Aorta (tissue), 5 donors: Measurements from ENCODE around the gene VAV3. TPM values are rescaled to one million over a fixed set of nuclear protein-coding genes. Genes with fewer than 3 reads are reported as not detected.
A peak's percentile ranks its signal among the peaks of the same experiment; 100 is the strongest.

Source experiments
- ATAC-seq: fragments of 200-7000 bp; cut with Tn5 transposase; one replicate; pipeline ENCODE4 v1.9.1; 2022; ENCODE audit warnings: moderate library complexity; ENCODE audit not compliant: low FRiP score
- DNase-seq, 2 donors: peaks; one replicate each; pipeline ENCODE4 v3.0.0-alpha.2; 2020
- H3K27ac ChIP-seq, 2 donors: one replicate each; pipeline ENCODE4 v1.5.1; 2013; ENCODE audit warnings: low read length in 2 of 2, mild to moderate bottlenecking in 2 of 2, moderate library complexity in 2 of 2, control low read depth in 1 of 2, inconsistent platforms in 1 of 2, low read depth in 1 of 2
- H3K27me3 ChIP-seq, 2 donors: one replicate each; pipeline ENCODE4 v1.6.1; 2013; ENCODE audit warnings: control low read depth in 1 of 2, low read length in 1 of 2, mild to moderate bottlenecking in 1 of 2, moderate library complexity in 1 of 2; ENCODE audit not compliant: insufficient read depth in 2 of 2, control insufficient read depth in 1 of 2
- H3K36me3 ChIP-seq, 2 donors: one replicate each; pipeline ENCODE4 v1.6.1; 2013; ENCODE audit warnings: control low read depth in 1 of 2, low read length in 1 of 2, mild to moderate bottlenecking in 1 of 2; ENCODE audit not compliant: insufficient read depth in 2 of 2, control insufficient read depth in 1 of 2
- H3K4me1 ChIP-seq, 2 donors: one replicate each; pipeline ENCODE4 v1.6.1; 2013; ENCODE audit warnings: low read length in 2 of 2, control low read depth in 1 of 2, mild to moderate bottlenecking in 1 of 2, moderate library complexity in 1 of 2; ENCODE audit not compliant: insufficient read depth in 2 of 2, control insufficient read depth in 1 of 2
- H3K4me3 ChIP-seq, 2 donors: one replicate each; pipeline ENCODE4 v1.5.1; 2013; ENCODE audit warnings: low read length in 2 of 2, control low read depth in 1 of 2, mild to moderate bottlenecking in 1 of 2
- H3K9me3 ChIP-seq: one replicate; pipeline ENCODE4 v1.6.1; 2013; ENCODE audit warnings: mild to moderate bottlenecking, low read length; ENCODE audit not compliant: control insufficient read depth
- WGBS, 2 donors: extraction: QIAGEN DNeasy Blood & Tissue Kit; methylation state at CpG; one replicate each; pipeline ENCODE4 v1.1.7; 2013; 5-methylcytosine and 5-hydroxymethylcytosine counted together
- intact Hi-C, 2 donors: fragments of 100-400 bp; cut with DNase I; formaldehyde crosslinking; loops; one replicate each; pipeline versions ENCODE4 v1.14.2 to v1.15.0; 2022
- polyA plus RNA-seq, 2 donors: library from polyadenylated mRNA; stranded (reverse); fragments of 200-250 nt; gene quantifications; one replicate each; pipeline ENCODE4 v1.2.3, GENCODE V29; 2013
- total RNA-seq, 2 donors: library from RNA; stranded (reverse); fragmentation: NEBNext Ultra II Directional; extraction: Animal tissue kit (Norgen Biotek cat#: 25700); gene quantifications; one replicate each; pipeline ENCODE4 v1.2.1, GENCODE V29; 2021
- donor health status: healthy with polysubstance abuse.
- donor health status: Bipolar disorder and iron deficiency.
- donor health status: DM: no; HTN: no; CAD: no.
- donor health status: DM: no; HTN: no; CAD: no.
- donor health status: DM: yes; HTN: yes; CAD: no.

The VAV3 gene
- total and polyA plus RNA-seq, 4 donors, result 0.33 to 8.8 (median 4.7) TPM

GRCh38 chr1:107767156-107767582 lies 197.8 kb downstream of the VAV3 start:
- H3K27ac ChIP-seq, result no peak overlapping the region
- H3K4me1 ChIP-seq, result no peaks in the 10 kb centered on the region
- no peak overlapping the region for H3K4me3 ChIP-seq
- no peaks in the 10 kb centered on the region for H3K27me3 ChIP-seq
- no peaks in the 10 kb centered on the region for H3K9me3 ChIP-seq
- no peak for DNase-seq
- H3K36me3 ChIP-seq, result no peaks in the 10 kb centered on the region
- ATAC-seq, result no peak
- intact Hi-C loops, result no loop called here
- WGBS, 2 donors, result 22 to 25% methylated on average over 3 of the region's 3 CpGs

- DNase-seq (no peak), ATAC-seq (no peak)
- Histone ChIP-seq H3K4me1 (no peaks in the 10 kb centered on the region), H3K36me3 (no peaks in the 10 kb centered on the region), H3K4me3 (no peak overlapping the region), H3K27me3 (no peaks in the 10 kb centered on the region), H3K27ac (no peak overlapping the region), H3K9me3 (no peaks in the 10 kb centered on the region)
- intact Hi-C loops, result no loop called here
- WGBS, 2 donors, result 0 to 33% methylated on average over 1 of the region's 1 CpG
Observed at GRCh38 chr1:107766533-107766932, 198.4 kb downstream of the VAV3 start.

GRCh38 chr1:107762751-107763390 lies 202.1 kb downstream of the VAV3 start:
- no peak for ATAC-seq
- no peak overlapping the region for H3K27ac ChIP-seq
- WGBS, 2 donors, result 64 to 80% methylated on average over 6 of the region's 6 CpGs

GRCh38 chr1:107760065-107760464 lies 204.9 kb downstream of the VAV3 start:
- H3K4me1 ChIP-seq, result no peaks in the 10 kb centered on the region

More at GRCh38 chr1:107762751-107763390, 202.1 kb downstream of the VAV3 start:
- intact Hi-C loops, result no loop called here
- Histone ChIP-seq H3K27me3 (no peaks in the 10 kb centered on the region), H3K9me3 (no peaks in the 10 kb centered on the region), H3K4me1 (no peaks in the 10 kb centered on the region), H3K36me3 (no peaks in the 10 kb centered on the region), H3K4me3 (no peak overlapping the region)
- DNase-seq, result no peak

GRCh38 chr1:107750364-107750959 lies 214.5 kb downstream of the VAV3 start:
- Histone ChIP-seq H3K4me3 (no peak overlapping the region), H3K27me3 (no peaks in the 10 kb centered on the region), H3K4me1 (no peaks in the 10 kb centered on the region), H3K27ac (no peak overlapping the region), H3K9me3 (no peaks in the 10 kb centered on the region), H3K36me3 (no peaks in the 10 kb centered on the region)
- peak in 1 of 2 donors; percentile 59 for DNase-seq
- WGBS, 2 donors, result 22 to 24% methylated on average over 6 of the region's 6 CpGs
- no peak for ATAC-seq
- intact Hi-C loops, result loop anchor here in 1 of 2 donors (5.0 kb wide), 1 partner anchor 1168 kb away; no protein-coding TSS in a partner anchor

More at GRCh38 chr1:107760065-107760464, 204.9 kb downstream of the VAV3 start:
- WGBS, 2 donors, result 66 to 78% methylated on average over 3 of the region's 3 CpGs
- intact Hi-C loops, result no loop called here
- Histone ChIP-seq H3K4me3 (no peak overlapping the region), H3K9me3 (no peaks in the 10 kb centered on the region), H3K36me3 (no peaks in the 10 kb centered on the region), H3K27me3 (no peaks in the 10 kb centered on the region), H3K27ac (no peak overlapping the region)
- DNase-seq (no peak), ATAC-seq (no peak)

- no peak overlapping the region for H3K4me3 ChIP-seq
- DNase-seq (no peak), ATAC-seq (no peak)
- H3K27me3 ChIP-seq, result no peaks in the 10 kb centered on the region
- no peaks in the 10 kb centered on the region for H3K36me3 ChIP-seq
- H3K9me3 ChIP-seq, result no peaks in the 10 kb centered on the region
- H3K27ac ChIP-seq, result no peak overlapping the region
- WGBS, 2 donors, result 6 to 7% methylated on average over 2 of the region's 2 CpGs
- no peaks in the 10 kb centered on the region for H3K4me1 ChIP-seq
- intact Hi-C loops, result no loop called here
Observed at GRCh38 chr1:107748531-107748930, 216.4 kb downstream of the VAV3 start.

GRCh38 chr1:107741242-107741641 lies 223.7 kb downstream of the VAV3 start:
- no peak for ATAC-seq
- 92 to 95% methylated on average over 4 of the region's 4 CpGs for WGBS, 2 donors
- H3K27ac ChIP-seq, result no peak overlapping the region

GRCh38 chr1:107740579-107740978 lies 224.4 kb downstream of the VAV3 start:
- Histone ChIP-seq H3K4me3 (no peak overlapping the region), H3K27me3 (no peaks in the 10 kb centered on the region), H3K4me1 (no peaks in the 10 kb centered on the region), H3K27ac (no peak overlapping the region), H3K36me3 (no peaks in the 10 kb centered on the region), H3K9me3 (no peaks in the 10 kb centered on the region)
- 67 to 75% methylated on average over 4 of the region's 4 CpGs for WGBS, 2 donors
- intact Hi-C loops, result no loop called here
- DNase-seq, result no peak
- ATAC-seq, result no peak

More at GRCh38 chr1:107741242-107741641, 223.7 kb downstream of the VAV3 start:
- Histone ChIP-seq H3K27me3 (no peaks in the 10 kb centered on the region), H3K36me3 (no peaks in the 10 kb centered on the region), H3K4me3 (no peak overlapping the region), H3K9me3 (no peaks in the 10 kb centered on the region), H3K4me1 (no peaks in the 10 kb centered on the region)
- no peak for DNase-seq
- intact Hi-C loops, result no loop called here

GRCh38 chr1:107739651-107740050 lies 225.3 kb downstream of the VAV3 start:
- no peaks in the 10 kb centered on the region for H3K36me3 ChIP-seq
- intact Hi-C loops, result no loop called here
- no peak overlapping the region for H3K27ac ChIP-seq
- 60 to 68% methylated on average over 2 of the region's 2 CpGs for WGBS, 2 donors
- ATAC-seq (no peak), DNase-seq (no peak)
- H3K4me1 ChIP-seq, result no peaks in the 10 kb centered on the region
- no peaks in the 10 kb centered on the region for H3K27me3 ChIP-seq
- H3K9me3 ChIP-seq, result no peaks in the 10 kb centered on the region
- H3K4me3 ChIP-seq, result no peak overlapping the region
